HepG2 (cell line): ENCODE measurements around the gene FZD4.

Experiments used
- EP300 ChIP-seq, 3 experiments: sonication (generic) in 1 of 3; formaldehyde crosslinking in 1 of 3; IDR thresholded peaks; 2 replicates each; pipeline versions ENCODE4 v1.5.1 to v1.6.1; 2011 to 2020; ENCODE audit warnings: low read depth in 2 of 3, low read length in 2 of 3, borderline replicate concordance in 1 of 3, improper control_type of control experiment in 1 of 3, mild to moderate bottlenecking in 1 of 3, missing genetic modification reagents in 1 of 3, moderate library complexity in 1 of 3
- NFE2L1 ChIP-seq: sonication (generic); formaldehyde crosslinking; IDR thresholded peaks from 2 replicates; pipeline ENCODE4 v1.4.0; 2020; ENCODE audit warnings: missing genetic modification reagents, mild to moderate bottlenecking, borderline replicate concordance
- RFX1 ChIP-seq: fragments of 450-650 bp; IDR thresholded peaks from 2 replicates; pipeline ENCODE4 v1.6.1; 2017
- SP140L ChIP-seq: sonication (generic); formaldehyde crosslinking; IDR thresholded peaks from 2 replicates; pipeline ENCODE4 v1.4.0; 2020; ENCODE audit warnings: missing genetic modification reagents, borderline replicate concordance
- ZNF652 ChIP-seq: IDR thresholded peaks from 2 replicates; pipeline ENCODE4 v1.6.1; 2016; ENCODE audit warnings: low read depth, borderline replicate concordance
- TF ChIP-seq, protein P1 (sequence below): sonication (generic); formaldehyde crosslinking; IDR thresholded peaks from 2 replicates; pipeline ENCODE4 v1.5.0; 2020; ENCODE audit warnings: missing genetic modification reagents, mild to moderate bottlenecking, borderline replicate concordance

DNA sequence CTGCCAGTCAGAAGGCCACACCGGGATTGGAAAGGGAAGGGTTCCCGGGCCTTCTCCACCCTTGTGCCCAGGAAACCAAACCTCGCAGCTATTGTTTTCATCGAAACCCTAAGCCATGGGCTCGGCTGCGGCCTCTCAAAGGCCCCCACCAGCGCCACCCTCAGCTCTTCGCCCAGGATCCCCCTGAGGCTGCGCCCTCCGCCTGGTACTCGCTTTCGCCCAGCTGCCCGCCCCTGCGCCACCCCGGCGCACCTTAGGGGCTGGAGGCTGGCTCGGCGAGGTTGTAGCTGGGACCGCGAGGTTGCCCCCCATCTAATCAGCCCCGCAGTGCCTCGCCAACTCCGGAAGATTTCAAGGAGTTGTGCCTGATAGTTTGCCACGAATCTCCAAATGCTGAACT, 49.0 kb downstream of the FZD4 start:
- TF ChIP-seq NFE2L1 (CRISPR knock-in tag) (no peak), ZNF652 (CRISPR knock-in tag) (no peak), SP140L (CRISPR knock-in tag) (no peak), EP300 (IDR thresholded peaks at IDR 0.05; ENCODE audit: low read depth in 2 of 2, low read length in 2 of 2) (no peak), EP300 (CRISPR knock-in tag; IDR thresholded peaks at IDR 0.05; ENCODE audit: borderline replicate concordance) (no peak), RFX1 (no peak)
- TF ChIP-seq, protein P1, sequence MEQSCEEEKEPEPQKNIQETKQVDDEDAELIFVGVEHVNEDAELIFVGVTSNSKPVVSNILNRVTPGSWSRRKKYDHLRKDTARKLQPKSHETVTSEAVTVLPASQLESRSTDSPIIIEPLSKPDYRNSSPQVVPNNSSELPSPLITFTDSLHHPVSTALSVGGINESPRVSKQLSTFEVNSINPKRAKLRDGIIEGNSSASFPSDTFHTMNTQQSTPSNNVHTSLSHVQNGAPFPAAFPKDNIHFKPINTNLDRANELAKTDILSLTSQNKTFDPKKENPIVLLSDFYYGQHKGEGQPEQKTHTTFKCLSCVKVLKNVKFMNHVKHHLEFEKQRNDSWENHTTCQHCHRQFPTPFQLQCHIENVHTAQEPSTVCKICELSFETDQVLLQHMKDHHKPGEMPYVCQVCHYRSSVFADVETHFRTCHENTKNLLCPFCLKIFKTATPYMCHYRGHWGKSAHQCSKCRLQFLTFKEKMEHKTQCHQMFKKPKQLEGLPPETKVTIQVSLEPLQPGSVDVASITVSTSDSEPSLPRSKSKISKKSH (CRISPR knock-in tag), result no peak
